VCaP (cell line): ENCODE data around the gene AQP7.
"Not testable (repeated sequence)": the region's sequence is repeated elsewhere in the genome, so short reads cannot be mapped to it uniquely, and the experiment has no call there.

Experiments
- H3K27ac ChIP-seq: fragments of 450-650 bp; 2 replicates; pipeline ENCODE4 v1.5.1; 2017
- CTCF ChIP-seq: fragments of 450-650 bp; conservative IDR thresholded peaks from 2 replicates; pipeline ENCODE4 v1.5.1; 2017; ENCODE audit warnings: mild to moderate bottlenecking, moderate library complexity

AQP7 gene

GRCh38 chr9:33375238-33375840 lies 27.0 kb downstream of the AQP7 start:
- H3K27ac ChIP-seq: peak overlapping the region; percentile 39
- peak; percentile 53 for TF ChIP-seq CTCF

GRCh38 chr9:33374634-33375237 lies 27.6 kb downstream of the AQP7 start:
- peak overlapping the region; percentile 39 for H3K27ac ChIP-seq
- TF ChIP-seq CTCF: peak; percentile 96

GRCh38 chr9:33374190-33374589 lies 28.2 kb downstream of the AQP7 start:
- no peak for TF ChIP-seq CTCF
- peak overlapping the region; percentile 39 for H3K27ac ChIP-seq

- no peak overlapping the region; the same call in 1 of the 2 replicates for H3K27ac ChIP-seq
- no peak for TF ChIP-seq CTCF
Measured at GRCh38 chr9:33372900-33373299, 29.5 kb downstream of the AQP7 start.

- TF ChIP-seq CTCF: no peak
- H3K27ac ChIP-seq: no peak overlapping the region
Measured at GRCh38 chr9:33366979-33367480, 35.3 kb downstream of the AQP7 start.

- H3K27ac ChIP-seq: not testable (repeated sequence)
Measured at GRCh38 chr9:33364814-33365213, 37.6 kb downstream of the AQP7 start.

GRCh38 chr9:33364127-33364526 lies 38.2 kb downstream of the AQP7 start:
- H3K27ac ChIP-seq: no peak overlapping the region
- no peak for TF ChIP-seq CTCF

- H3K27ac ChIP-seq: not testable (repeated sequence)
Measured at GRCh38 chr9:33358641-33359040, 43.7 kb downstream of the AQP7 start.
